GM11168 (cell line): Measurements from ENCODE around the gene KCNQ4.

Experiments
- in situ Hi-C: fragments of 300-500 bp; cut with MboI; formaldehyde crosslinking; loops from one replicate; pipeline ENCODE4 v1.12.0; 2022; ENCODE audit warnings: low sequenced_read_pairs; ENCODE audit not compliant: unreplicated experiment

The KCNQ4 gene

DNA sequence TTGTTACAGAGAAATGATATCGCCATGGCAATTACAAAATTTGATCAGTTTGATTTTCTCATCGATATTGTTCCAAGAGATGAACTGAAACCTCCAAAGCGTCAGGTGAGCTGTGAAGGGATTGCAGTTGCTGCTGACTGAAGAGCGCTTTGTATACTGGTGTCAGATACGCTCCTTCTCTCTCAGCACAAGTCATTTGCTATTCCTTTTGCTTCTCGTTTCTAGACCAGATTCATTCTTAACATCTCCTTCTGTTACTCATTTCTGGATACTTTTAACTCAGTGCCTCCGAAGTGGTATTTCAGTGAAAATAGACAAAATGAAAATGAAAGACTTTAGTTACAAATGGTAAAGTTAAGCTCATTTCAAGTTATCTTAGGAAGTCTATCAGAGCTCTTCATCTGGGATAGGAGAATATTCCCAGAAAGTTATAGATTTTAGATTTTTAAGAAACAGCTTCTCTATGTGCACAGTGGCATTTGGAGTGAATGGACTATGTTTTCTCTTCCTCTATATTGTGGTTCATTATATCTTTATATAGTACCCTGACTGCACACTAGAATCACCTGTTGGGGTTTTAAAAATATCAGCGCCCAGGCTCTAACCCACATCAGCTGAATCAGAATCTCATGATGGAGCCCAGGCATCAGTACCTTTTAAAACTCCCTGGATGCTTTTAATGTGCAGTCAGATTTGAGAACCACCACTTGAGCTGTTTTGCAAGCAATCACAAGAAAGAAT, 30.3 kb upstream of the KCNQ4 start:
- in situ Hi-C loops, result no loop called here

- in situ Hi-C loops, result no loop called here
Observed at GRCh38 chr1:40754201-40754600, 29.4 kb upstream of the KCNQ4 start.

DNA sequence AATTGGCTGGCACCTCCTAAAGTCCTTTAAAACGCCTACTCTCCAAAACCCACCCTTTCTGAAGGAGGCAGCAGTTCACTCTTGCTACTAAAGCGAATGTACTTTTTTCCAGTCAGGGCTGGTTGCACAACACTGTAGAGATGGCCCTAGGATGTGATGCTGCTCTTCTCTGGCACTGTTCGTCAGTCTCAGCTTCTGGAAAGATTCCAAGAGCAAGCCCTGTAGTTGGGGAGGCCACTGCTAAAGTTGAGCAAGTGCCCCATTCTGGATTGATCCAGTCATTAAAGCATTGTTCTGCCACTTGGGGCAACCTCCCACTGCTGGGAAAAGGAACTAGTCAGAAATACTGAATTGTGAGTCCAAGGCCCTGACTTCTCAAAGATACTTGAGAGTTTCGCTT, 28.5 kb upstream of the KCNQ4 start:
- in situ Hi-C loops, result no loop called here

- in situ Hi-C loops, result no loop called here
Observed at GRCh38 chr1:40756523-40756922, 27.1 kb upstream of the KCNQ4 start.

GRCh38 chr1:40757084-40757483, 26.5 kb upstream of the KCNQ4 start:
- in situ Hi-C loops, result no loop called here

DNA sequence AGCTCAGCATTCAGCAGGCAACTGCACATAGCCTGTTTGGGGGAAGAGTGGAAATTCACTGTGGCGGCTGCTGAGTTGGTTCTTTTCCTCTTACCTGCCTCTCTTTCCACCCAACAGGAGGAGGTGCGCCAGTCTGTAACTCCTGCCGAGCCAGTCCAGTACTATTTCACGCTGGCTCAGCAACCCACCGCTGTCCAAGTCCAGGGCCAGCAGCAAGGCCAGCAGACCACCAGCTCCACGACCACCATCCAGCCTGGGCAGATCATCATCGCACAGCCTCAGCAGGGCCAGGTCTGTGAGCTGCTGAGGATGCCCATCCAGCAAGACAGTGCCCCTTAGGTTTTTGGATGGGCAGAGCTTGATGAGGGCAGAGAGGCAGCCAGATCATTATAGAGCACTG, 25.6 kb upstream of the KCNQ4 start:
- in situ Hi-C loops, result no loop called here

GRCh38 chr1:40758578-40759343, 24.8 kb upstream of the KCNQ4 start:
- in situ Hi-C loops, result no loop called here

DNA sequence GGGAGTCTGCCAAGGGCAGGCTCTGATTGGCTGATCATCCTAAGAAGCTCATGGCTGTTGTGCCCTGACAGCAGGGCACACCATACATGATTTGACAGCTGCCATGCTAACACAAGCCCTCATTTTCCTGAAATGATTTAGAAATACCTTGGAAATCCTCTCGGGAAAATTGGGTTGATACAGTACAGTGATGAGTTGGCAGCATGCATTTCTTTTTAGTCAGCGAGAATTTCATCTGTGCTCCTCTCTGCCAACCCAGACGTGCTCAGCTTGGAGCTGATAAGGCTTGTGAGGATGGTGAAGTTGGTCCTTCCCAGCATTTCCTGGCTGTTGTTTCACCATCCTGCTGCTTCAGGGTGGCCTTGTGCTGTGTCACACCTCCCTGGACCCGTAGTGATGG, 22.6 kb upstream of the KCNQ4 start:
- in situ Hi-C loops, result no loop called here

- in situ Hi-C loops, result no loop called here
Observed at GRCh38 chr1:40762144-40762923, 21.3 kb upstream of the KCNQ4 start.

DNA sequence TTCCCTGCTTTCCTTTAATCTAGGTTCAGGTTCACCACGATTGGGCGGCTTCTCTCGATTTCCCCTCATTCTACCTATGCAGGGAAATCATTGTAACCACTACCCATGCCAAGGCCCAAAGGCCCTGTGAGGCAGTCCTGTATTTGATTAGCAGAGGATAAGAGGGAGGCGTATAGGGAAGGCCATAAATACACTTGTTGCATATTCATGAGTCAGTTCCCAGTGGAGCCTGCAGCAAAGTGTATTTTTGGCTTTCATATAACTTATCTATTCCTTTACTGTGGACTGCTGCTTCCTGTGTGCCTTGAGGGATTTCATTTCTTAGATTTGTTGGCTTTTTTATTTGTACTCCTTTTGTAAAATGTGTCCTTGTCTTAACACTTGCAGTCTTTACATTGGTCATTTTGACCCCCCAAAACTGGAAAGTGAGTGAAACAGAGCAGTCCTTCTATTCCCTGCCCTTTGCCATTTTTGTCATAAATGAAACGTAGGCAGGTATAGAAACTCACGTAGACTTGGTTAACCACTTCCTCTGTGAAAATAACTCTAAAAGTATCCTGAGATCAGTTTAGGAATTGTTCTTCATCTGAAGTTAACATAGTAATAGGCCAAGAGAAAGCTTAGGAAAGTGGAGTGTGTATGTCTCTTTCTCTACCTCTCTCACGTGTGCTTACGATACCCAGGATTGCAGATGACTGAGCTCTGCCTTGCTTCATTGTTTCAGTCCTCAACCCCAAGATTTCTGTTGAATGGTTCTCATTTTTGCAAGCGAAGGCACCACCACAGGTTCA, 19.6 kb upstream of the KCNQ4 start:
- in situ Hi-C loops, result no loop called here

GRCh38 chr1:40764981-40765380, 18.6 kb upstream of the KCNQ4 start:
- in situ Hi-C loops, result no loop called here

DNA sequence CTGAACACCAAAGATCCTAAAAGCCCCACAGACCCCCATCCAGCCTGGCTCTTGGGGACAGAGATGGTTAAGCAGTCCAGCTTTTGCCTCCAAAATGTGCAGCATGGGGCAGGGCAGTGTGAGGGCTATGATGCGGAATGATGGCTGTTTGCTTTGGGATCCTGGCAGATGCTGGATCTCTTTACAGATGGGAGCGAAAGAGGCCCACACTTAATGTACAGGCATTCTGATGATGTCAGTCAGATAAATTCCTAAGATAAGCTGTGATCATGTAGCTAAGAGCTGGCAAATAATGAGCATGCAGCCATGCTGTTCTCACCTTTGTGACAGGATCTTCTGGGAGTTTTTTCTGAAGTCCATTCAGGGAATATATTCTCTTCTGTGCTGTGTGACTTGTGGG, 17.6 kb upstream of the KCNQ4 start:
- in situ Hi-C loops, result no loop called here

DNA sequence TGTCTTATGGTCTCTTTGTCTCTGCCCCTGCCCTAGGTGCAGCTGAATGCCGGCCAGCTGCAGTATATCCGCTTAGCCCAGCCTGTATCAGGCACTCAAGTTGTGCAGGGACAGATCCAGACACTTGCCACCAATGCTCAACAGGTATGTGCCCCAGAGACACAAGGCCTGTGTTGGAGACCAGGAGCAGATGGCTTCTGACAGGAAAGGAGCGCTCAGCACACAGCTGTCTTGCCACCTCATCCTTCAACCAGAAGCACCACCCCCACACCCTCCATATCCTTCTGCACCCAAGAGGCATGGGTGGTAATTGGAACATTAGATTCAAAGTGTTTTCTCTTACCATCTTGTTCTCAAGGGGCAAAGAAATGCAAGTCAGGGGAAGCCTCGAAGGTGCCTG, 17.0 kb upstream of the KCNQ4 start:
- in situ Hi-C loops, result no loop called here

- in situ Hi-C loops, result no loop called here
Observed at GRCh38 chr1:40768146-40768990, 15.2 kb upstream of the KCNQ4 start.

GRCh38 chr1:40769815-40770214, 13.8 kb upstream of the KCNQ4 start:
- in situ Hi-C loops, result no loop called here

- in situ Hi-C loops, result no loop called here
Observed at GRCh38 chr1:40770296-40771070, 13.1 kb upstream of the KCNQ4 start.

DNA sequence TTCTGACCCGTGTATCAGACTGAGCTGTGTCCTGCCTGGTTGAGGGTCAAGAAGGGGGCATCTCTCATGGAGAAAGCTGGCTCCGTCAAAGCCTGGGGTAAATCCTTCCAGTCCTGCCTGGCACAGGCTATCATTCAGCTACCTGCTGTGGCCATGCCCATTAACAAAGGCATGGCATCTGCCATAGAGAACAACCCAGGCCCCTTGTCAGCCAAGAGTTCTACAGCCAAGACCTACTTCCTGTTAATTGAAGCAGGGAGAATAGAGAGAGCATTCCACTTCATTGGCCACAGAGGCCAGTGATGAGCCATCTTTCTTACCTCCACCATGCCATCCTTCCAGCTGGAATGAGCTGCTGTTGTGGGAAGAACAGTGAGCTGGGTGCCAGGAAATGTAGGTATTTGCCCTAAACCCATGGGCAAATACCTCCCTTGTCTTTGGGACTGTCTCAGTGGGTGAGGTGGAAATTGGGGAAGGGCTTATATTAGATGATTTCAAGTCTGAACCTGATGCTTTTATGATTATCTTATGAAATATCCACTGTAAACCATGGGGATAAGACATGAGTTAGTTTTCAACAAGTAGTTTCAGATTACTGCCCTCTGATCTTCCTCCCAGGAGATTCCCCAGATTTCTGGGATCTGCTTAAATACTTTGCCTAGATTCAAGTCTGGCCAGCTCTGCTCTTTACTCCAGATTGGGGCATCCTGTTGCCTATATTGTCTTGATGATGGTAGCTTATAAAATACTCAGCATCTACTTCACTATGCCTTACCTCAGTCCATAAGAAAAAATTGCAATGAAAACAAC, 11.2 kb upstream of the KCNQ4 start:
- in situ Hi-C loops, result no loop called here

- in situ Hi-C loops, result no loop called here
Observed at GRCh38 chr1:40773748-40774265, 9.8 kb upstream of the KCNQ4 start.
